HG03571 (cell line): ENCODE measurements around the gene ARL2BP.
"Not testable (repeated sequence)": the region's sequence is repeated elsewhere in the genome, so short reads cannot be mapped to it uniquely, and the experiment has no call there.

Experiments
- ATAC-seq: cut with Tn5 transposase; IDR thresholded peaks from one replicate; pipeline ENCODE4 v1.9.1; 2021; ENCODE audit not compliant: unreplicated experiment

Gene ARL2BP

DNA sequence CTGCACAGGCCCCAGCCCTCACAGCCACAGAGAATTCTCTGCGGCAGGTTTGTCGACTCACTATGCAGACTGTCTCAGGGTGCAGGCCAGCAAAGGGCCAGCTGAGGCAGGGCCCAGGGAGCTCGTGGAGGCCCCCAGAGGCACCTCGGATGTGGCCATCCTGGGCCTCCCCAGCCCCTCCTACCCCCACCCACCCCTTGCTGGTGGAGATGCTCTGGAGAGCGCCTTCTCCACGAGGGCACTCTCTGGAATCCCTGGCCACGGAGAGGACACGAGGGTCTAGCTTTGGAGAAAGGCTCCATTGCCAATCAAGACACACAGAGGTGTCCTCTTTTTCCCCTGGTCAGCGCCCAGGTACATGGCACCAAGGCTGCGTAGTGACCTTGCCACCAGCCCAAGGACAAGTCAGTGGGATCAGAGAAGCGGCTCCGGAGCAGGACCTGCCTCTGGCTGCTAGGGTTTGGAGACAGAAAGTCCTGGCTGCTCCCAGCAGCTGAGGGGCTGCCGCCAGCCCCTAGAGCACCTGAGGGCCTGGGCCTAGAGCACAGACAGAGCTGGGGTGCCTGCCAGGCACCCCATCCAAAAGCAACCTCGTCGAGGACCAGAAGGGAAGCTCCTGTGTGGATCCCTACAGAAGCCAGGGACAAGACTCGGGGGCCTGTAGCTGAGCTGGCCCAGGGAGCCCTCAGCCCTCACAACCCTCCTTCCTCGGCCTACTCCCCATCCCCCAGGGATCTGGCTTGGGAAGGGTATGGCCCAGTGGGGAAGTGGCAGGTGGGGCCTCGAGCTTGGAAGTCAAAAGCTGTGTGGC lies 18.7 kb downstream of the ARL2BP start:
- no peak for ATAC-seq

DNA sequence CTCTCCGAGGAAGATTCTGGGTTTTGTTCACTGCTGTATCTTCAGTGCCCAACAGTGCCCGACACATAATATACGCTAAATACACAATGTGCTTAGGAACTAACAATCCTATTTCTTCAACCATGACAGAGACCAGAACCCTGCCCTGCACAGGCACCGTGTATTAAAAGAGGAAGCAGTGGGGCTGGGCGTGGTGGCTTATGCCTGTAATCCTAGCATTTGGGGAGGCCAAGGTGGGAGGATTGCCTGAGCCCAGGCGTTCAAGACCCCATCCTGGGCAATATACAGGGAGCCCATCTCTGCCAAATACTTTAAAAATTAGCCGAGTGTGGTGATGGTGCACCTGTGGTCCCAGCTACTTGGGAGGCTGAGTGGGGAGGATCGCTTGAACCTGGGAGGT lies 19.3 kb downstream of the ARL2BP start:
- no peak for ATAC-seq

DNA sequence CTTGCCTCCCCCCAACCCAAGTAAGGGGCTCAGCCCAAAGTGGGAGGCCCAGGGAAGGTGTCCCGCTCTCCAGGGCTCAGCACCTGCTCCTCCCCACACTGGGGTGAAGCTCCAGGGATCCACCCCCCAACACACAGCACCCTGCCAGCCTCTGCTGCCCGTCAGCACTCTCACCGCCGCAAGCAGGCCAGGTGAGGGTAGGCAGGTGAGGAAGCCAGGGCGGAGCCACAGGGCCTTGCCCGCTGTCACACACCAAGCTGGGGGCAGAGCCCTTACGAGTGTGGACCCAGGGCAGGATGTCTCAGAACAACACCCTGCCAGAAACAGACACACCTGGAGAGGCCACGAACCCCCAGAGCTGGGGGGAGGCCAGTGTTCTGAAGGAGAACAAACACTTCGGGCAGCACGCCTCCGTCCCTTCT lies 19.9 kb downstream of the ARL2BP start:
- no peak for ATAC-seq

DNA sequence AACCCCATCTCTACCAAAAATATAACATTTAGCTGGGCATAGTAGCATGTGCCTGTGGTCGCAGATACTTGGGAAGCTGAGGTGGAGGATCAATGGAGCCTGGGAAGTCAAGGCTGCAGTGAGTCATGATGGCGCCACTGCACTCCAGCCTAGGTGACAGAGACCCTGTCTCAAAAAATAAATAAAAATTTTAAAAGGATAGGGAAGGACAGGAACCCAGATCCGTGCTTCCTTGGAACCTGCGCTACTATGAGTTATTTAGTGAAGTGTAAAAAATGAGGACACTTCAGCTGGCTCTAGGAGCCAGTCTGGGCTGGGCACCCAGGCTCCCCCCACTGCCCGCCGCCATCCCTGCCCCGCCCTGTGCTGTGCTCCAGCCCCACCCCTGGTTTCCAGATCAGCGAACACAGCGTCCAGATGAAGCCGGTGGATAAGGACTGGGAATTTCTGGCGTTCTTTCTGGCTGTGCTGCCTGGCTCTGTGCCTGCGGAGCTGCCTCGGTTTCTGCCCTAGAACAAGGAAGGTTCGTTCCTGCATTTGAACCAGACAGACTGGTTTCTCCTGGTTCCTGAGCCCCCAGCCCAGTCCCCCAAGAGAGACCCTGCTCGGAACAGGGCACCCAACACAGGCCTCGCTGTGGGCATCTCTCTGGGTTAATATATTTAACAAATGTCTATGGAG lies 20.9 kb downstream of the ARL2BP start:
- no peak for ATAC-seq

DNA sequence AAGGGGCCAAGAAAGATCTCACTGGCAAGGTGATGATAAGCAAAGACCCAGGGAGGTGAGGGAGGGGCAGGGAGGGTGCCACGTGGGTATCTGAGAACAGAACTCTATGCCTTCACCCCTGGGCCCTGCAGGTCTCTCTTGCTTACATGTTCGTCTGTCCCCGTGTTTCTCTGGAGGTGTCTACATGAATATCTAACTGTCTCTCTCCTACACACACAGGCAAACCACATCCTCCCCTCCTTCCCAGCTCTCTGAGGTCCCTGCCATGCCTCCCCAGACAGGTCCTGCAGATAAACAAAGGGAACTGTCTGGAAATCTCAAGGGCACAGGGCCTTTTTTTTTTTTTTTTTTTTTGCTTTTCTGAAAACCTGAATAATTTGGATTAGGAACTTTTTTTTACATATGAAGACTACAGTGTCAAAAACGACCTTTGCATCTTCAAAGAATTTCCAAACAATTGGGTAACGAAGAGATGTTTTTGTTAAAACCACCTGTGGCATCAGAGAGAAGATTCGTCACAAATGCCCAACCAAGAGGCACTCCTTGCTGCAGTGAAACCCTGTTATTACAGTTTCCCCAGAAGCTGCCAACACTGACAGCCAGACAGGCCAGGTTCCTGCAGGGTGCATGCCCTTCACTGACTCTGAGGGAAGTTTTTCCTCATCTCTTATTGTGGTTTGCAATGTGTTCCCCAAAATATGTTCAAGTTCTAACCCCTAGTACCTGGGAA lies 21.6 kb downstream of the ARL2BP start:
- no peak for ATAC-seq

DNA sequence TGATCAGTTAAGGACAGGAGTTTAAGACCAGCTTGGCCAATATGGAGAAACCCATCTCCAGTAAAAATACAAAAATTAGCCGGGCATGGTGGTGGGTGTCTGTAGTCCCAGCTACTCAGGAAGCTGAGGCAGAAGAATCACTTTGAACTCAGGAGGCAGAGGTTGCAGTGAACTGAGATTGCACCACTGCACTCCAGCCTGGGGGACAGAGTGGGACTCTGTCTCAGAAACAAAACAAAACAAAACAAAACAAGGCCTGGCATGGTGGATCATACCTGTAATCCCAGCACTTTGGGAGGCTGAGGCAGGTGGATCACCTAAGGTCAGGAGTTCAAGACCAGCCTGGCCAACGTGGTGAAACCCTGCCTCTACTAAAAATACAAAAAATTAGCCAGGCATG lies 22.3 kb downstream of the ARL2BP start:
- ATAC-seq: not testable (repeated sequence)

DNA sequence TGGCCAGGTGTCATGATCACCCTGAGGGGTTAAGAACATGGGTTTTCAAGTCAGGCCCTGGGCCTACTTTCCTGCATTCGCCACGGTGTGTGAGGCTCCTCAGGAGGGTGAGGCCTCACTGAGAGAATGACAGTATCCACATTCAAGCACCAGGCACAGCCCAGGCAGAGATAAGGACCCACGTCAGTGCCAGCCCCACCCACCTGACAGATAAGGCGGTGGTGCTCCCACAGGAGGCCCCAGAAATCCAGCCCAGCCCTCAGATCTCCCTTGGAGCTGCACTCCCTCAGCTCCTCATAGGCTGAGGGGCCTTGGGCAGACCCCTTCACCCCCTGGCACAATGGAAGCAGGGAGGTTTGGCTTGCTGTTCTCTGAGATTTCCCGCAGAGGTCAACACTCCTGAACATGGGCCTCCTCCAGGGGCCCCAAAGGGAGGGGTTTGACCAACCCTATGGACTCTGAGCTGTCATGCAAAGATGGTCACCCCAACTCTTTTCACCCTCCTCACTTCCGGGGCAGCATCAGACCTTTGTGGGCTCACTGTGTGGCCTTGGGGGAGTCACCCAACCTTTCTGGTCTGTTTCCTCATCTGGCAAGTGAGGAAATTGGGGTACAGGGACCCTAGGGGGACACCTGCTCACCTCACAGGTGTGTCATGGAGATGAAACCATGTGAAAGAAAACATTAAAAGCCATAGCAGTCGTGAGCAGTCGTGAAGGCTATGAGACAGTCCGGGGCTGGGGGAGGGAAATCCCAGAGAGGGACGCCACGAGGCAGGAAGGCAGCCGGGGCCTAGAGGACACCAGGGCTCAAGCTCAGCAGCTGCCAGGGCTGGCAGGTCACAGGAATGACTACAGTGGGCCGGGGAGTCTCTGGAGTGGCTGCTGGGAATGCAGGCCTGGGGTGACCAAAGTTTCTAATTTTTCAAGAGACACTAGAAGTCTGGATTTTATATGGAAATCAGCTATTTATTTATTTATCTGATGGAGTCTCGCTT lies 24.0 kb downstream of the ARL2BP start:
- ATAC-seq: no peak

DNA sequence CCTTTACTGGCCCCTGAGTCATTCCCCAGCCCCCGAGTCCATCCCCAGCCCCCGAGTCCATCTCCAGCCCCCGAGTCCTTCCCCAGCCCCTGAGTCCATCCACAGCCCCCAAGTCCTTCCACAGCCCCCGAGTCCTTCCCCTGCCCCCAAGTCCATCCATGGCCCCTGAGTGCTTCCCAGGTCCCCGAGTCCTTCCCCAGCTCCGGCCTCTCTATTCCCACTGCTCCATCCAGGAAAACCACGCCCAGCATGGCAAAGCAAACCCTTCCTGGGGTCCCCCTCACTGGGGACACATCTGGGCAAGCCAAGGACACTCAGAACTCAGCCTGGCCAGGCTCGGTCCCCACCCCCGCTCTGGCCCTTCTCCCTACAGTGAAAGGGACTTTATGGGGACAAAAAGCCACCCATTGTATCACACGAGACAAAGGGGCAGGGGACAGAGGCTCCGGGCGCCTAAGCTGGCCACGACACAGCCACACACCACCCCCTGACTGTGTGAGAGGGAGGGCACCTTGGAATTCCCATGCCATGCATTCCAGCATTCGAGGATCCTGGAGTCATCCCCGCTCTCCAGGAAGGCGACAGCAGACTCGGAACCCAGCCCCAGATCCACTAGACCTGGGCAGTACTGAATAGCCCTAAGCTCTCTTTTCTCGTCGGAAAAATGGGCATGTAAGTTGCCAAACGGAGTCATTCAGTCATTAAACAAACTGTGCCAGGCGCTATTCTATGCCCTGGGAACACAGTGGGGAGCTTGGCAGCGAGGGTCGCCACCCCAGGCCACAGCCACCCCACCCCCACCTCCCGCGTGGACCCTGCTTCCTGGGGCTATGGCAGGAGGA lies 25.4 kb downstream of the ARL2BP start:
- no peak for ATAC-seq

DNA sequence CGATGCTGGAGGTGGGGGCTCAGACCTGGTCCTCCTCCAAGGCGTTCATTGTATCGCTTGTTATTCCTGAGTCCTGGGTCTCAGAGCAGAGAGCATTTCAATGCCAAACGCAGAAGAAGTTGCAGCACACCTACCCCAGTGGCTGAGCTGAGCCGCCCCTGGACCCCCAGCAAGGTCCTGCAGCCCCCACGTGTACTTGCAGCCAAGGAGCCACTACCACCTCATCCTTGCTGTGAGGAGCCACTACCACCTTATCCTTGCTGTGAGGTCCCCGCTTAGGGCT lies 25.9 kb downstream of the ARL2BP start:
- no peak for ATAC-seq

DNA sequence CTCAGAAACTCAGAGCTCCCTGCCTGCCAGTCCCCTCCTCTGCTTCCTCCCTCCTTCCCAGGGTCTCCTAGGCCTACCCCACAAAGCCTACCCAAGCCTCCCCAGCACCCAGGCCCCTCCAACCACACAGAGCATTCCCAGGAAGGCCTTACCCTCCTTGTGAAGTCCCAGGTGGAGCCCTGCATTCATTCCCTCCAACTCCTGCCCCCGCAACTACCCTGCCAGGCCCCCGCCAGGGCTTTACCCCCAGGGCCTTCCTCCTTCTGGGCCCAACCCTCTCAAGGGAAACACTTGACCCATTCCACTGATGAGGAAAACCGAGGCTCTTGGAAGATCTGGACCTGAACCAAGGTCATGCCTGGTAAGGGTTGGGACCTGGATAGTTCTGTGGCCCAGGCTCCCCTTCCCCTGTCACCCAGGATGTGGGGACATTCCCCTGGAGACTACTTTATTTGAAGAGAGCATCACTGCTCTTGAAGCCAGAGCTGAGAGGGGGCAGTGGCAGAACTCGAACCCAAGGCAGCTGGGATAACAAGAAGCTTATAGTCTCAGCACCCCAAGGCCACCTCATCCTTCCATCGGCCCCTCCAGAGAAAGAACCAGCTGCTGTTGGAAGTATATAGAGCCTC lies 26.9 kb downstream of the ARL2BP start:
- no peak for ATAC-seq

DNA sequence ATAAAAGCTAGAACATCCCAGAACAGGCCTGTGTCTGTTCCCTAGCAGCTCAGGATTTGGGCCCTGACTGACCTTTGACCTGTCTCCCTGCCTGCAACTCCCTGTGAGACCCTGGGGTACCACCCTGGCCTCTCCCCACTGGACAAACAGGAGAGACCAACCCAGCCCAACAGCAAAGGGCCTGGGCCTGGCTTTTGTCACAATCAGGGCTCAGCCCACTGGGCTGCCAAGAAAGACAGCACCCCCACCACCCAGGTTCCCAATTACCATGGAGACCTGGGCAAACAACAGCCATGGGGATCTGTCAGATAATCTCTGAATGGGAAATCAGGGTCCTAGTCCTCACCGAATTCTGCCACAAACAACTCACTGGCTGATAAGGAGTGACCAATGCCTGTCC lies 28.3 kb downstream of the ARL2BP start:
- no peak for ATAC-seq

DNA sequence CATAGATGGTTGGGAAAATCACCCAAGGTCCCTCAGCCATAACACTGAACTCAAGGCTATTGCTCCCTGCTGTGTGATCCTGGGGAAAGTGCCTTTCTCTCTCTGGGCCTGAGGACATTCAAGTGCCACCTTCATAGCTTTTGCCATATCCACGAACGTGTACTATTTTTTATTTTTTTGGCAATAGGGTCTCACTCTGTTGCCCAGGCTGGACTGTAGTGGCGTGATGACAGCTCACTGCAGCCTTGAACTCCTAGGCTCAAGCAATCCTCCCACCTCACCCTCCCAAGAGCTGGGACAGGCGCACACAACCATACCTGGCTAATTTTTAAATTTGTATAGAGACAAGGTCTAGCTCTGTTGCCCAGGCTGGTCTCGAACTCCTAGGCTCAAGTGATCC lies 28.8 kb downstream of the ARL2BP start:
- no peak for ATAC-seq

DNA sequence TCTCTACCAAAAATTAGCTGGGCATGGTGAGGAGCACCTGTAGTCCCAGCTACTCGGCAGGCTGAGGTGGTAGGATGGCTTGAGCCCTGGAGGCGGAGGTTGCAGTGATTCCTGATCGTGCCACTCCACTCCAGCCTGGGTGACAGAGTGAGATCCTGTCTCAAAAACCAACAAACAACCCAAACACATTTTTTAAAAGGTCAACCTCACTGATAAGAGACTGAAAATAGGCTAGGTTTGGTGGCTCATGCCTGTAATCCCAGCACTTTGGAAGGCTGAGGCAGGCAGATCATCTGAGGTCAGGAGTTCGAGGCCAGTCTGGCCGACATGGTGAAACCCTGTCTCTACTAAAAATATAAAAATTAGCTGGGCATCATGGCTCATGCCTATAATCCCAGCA lies 30.9 kb downstream of the ARL2BP start:
- not testable (repeated sequence) for ATAC-seq

DNA sequence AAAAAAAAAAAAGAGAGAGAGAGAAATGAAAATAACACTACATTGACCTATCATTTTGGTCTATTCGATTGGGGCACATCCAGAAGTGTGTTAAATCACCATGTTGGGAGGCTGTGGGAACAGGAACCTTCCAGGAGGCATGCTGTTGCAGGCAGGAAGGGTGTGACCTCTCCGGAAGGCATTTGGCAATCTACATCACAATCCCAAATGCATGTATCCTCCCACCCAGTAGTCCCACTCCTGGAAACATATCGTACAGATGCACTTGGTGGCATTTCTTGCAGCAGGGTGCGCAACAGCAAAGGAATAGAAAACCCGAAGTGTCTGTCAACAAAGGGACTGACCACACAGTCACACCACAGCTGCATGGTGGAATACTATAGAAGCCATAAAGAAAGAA lies 31.5 kb downstream of the ARL2BP start:
- no peak for ATAC-seq

DNA sequence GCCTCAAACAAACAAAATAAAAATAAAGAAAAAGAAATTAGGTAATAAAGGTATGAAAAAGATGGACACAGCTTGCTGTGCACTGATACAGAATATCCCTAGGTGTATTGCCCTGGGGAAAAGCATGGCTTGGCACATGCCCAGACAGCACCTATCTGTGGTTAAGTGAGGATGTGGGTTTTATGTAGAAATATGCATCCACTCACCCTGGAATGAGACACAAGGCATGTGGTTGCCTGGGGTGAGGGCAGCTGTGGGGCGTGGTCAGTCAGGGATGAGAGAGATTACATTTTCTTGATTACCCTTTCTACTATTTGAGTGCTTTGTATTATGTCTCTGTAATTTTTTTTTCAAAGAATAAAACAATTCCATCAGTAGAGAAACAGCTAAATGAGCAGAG lies 32.5 kb downstream of the ARL2BP start:
- ATAC-seq: no peak

DNA sequence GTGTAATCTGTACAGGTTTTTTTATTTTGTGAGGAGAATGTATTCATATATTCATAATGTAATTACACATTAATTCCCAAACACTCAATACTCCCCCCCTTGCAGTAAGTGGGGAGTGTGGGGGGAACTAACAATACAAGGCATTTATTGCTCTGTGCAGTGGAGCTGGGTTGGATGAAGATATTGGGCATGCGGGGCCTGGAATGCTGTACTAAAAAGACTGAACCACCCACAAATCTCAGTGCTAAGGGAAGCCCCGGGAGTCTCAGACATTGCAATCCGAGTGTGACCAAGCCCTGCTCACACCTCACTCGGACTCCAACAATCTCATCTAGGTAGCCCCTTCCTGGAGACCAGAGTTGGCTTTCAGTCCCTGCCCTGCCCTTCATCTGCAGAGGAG lies 33.4 kb downstream of the ARL2BP start:
- no peak for ATAC-seq

DNA sequence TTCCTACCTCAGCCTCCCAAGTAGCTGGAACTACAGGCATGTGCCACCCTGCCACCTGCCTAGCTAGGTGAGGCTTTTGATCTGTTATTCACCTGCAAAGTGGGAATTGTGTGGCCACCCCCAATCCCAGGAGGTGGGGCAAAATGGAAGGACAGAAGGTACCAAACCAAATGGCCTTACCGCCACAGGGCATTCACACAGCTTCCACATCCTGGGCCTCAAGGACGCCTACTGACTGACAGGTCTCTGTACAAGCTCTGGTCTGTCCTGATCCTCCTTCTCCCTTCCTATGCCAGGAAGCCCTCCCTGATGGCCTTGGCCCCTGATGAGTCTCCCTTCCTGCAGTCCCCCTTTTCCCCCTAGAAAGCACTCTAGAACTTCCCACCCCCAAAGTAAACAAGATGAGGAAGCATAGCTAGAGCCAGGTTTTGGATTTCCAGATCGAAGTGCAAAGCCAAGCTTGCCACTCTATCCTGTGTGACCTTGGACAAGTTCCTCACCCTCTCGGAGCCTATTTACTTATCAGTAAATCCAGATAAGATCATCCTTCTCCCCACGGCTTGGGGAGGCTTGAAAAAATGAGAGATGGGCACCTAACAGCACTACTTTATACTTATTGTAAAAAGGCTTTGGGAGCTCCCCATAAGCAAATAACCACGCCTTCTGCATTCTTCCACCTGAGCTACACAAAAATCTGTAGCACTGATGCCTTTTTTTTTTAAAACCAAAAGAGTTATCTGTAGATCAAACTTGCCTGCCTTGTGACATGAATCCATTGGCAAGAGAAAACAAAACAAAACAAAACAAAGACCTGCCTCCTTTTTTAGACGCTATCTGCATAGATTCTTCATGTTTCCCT lies 35.0 kb downstream of the ARL2BP start:
- no peak for ATAC-seq

DNA sequence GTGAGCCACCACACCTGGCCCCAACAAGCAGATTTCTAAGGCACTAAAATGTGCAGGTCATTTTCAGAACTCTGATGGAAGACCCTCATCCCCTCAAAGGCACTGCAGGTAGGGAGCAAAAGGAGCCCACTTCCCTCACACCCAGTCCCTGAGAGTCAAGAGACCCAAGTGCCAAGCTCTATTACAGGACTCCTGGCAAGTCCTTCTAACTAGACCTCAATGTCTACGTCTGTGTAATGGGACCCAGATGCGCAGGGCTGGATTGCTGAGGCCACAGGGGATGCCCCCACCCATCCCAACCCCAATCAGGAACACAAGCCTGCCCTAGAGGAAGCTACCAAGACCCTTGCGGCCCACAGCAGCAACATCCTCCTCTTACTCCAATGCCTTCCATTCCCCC lies 36.7 kb downstream of the ARL2BP start:
- no peak for ATAC-seq
